Activated T-helper 1 cell treated with anti-CD3 and anti-CD28 coated beads, Interleukin-12 subunit alpha, Interleukin-12 subunit beta, Interleukin-2, Interleukin-4 antibody, amounts not matched to agents 30 ng/mL and 10 ng/mL and 1 ng/mL, durations not matched to agents 14 hours and 24 hours and 36 hours (primary cell): ENCODE data around the gene RASGEF1B. TPM values are rescaled to one million over a fixed set of nuclear protein-coding genes. Genes with fewer than 3 reads are reported as not detected.

ENCODE experiments used
- DNase-seq: peaks from one replicate; pipeline ENCODE4 v3.0.0; 2021; ENCODE audit warnings: low spot score
- H3K27ac Mint-ChIP-seq: one replicate; pipeline ENCODE4 v1.8.0; 2021; ENCODE audit warnings: mild to moderate bottlenecking, mixed read lengths
- H3K27me3 Mint-ChIP-seq: one replicate; pipeline ENCODE4 v1.8.0; 2022; ENCODE audit warnings: mild to moderate bottlenecking, moderate library complexity, mixed read lengths; ENCODE audit not compliant: insufficient read depth
- H3K36me3 Mint-ChIP-seq: one replicate; pipeline ENCODE4 v1.8.0; 2021; ENCODE audit warnings: low read depth, mixed read lengths
- H3K4me1 Mint-ChIP-seq: one replicate; pipeline ENCODE4 v1.8.0; 2021; ENCODE audit warnings: low read depth, mixed read lengths
- H3K4me3 Mint-ChIP-seq: one replicate; pipeline ENCODE4 v1.8.0; 2021; ENCODE audit warnings: mild to moderate bottlenecking, moderate library complexity, mixed read lengths
- H3K9me3 Mint-ChIP-seq: one replicate; pipeline ENCODE4 v1.8.0; 2021; ENCODE audit warnings: mixed read lengths
- intact Hi-C: fragments of 100-400 bp; cut with micrococcal nuclease; formaldehyde crosslinking; loops from one replicate; pipeline ENCODE4 v1.15.1; 2024
- total RNA-seq: library from RNA; stranded (reverse); gene quantifications from 2 replicates; pipeline ENCODE4 v1.2.3, GENCODE V29; 2022

The RASGEF1B gene
- total RNA-seq, 1 donor from 2014 or later, result 3.6 TPM

- Mint-ChIP-seq H3K36me3 (no peaks in the 10 kb centered on the region), H3K27me3 (peaks cover 4% of the 10 kb centered on the region), H3K4me1 (no peaks in the 10 kb centered on the region), H3K4me3 (no peak overlapping the region), H3K27ac (no peak overlapping the region), H3K9me3 (no peaks in the 10 kb centered on the region)
- intact Hi-C loops, result no loop called here
- no peak for DNase-seq
These were observed 91.3 kb downstream of the RASGEF1B start for GRCh38 chr4:81380437-81380836.

GRCh38 chr4:81378386-81378785, 93.3 kb downstream of the RASGEF1B start:
- DNase-seq, result no peak
- peaks cover 4% of the 10 kb centered on the region for H3K27me3 Mint-ChIP-seq
- no peak overlapping the region for H3K27ac Mint-ChIP-seq
- H3K9me3 Mint-ChIP-seq, result no peaks in the 10 kb centered on the region
- no peaks in the 10 kb centered on the region for H3K4me1 Mint-ChIP-seq
- intact Hi-C loops, result no loop called here
- no peaks in the 10 kb centered on the region for H3K36me3 Mint-ChIP-seq
- no peak overlapping the region for H3K4me3 Mint-ChIP-seq

GRCh38 chr4:81377191-81377590, 94.5 kb downstream of the RASGEF1B start:
- H3K9me3 Mint-ChIP-seq, result no peaks in the 10 kb centered on the region
- no peaks in the 10 kb centered on the region for H3K4me1 Mint-ChIP-seq
- peaks cover 6% of the 10 kb centered on the region for H3K27me3 Mint-ChIP-seq
- DNase-seq, result no peak
- no peak overlapping the region for H3K27ac Mint-ChIP-seq
- H3K4me3 Mint-ChIP-seq, result no peak overlapping the region
- H3K36me3 Mint-ChIP-seq, result no peaks in the 10 kb centered on the region
- intact Hi-C loops, result no loop called here

GRCh38 chr4:81376720-81377119, 95.0 kb downstream of the RASGEF1B start:
- DNase-seq, result no peak
- intact Hi-C loops, result no loop called here
- no peaks in the 10 kb centered on the region for H3K4me1 Mint-ChIP-seq
- H3K4me3 Mint-ChIP-seq, result no peak overlapping the region
- no peaks in the 10 kb centered on the region for H3K9me3 Mint-ChIP-seq
- H3K36me3 Mint-ChIP-seq, result no peaks in the 10 kb centered on the region
- H3K27me3 Mint-ChIP-seq, result peaks cover 7% of the 10 kb centered on the region
- no peak overlapping the region for H3K27ac Mint-ChIP-seq
